Activated CD4-positive, alpha-beta T cell treated with anti-CD3 and anti-CD28 coated beads for 36 hours (primary cell): ENCODE results near the gene AMMECR1. TPM values are rescaled to one million over a fixed set of nuclear protein-coding genes. Genes with fewer than 3 reads are reported as not detected.
A peak's percentile ranks its signal among the peaks of the same experiment; 100 is the strongest.

Experiments used
- ATAC-seq: fragments of 200-7000 bp; cut with Tn5 transposase; one replicate; pipeline ENCODE4 v1.10.0; 2021; ENCODE audit warnings: mild to moderate bottlenecking, moderate library complexity
- CTCF ChIA-PET: fragments of 350-600 bp; sonication (Branson Sonifier 250); formaldehyde crosslinking; loops from one replicate; lab custom pipeline; 2021; ENCODE audit warnings: antibody characterized with exemption; lab: Charles Lee
- POLR2A ChIA-PET: fragments of 350-600 bp; sonication (Branson Sonifier 250); formaldehyde crosslinking; loops from one replicate; lab custom pipeline; 2021; ENCODE audit warnings: antibody characterized with exemption, inconsistent platforms; lab: Charles Lee
- DNase-seq: peaks from one replicate; pipeline ENCODE4 v3.0.0-alpha.2; 2020
- H3K27ac Mint-ChIP-seq: one replicate; pipeline ENCODE4 v1.8.0; 2021; ENCODE audit warnings: mixed read lengths
- H3K27me3 Mint-ChIP-seq: one replicate; pipeline ENCODE4 v1.8.0; 2021; ENCODE audit warnings: mixed read lengths
- H3K36me3 Mint-ChIP-seq: one replicate; pipeline ENCODE4 v1.8.0; 2021; ENCODE audit warnings: low read depth, mixed read lengths
- H3K4me1 Mint-ChIP-seq: one replicate; pipeline ENCODE4 v1.8.0; 2021; ENCODE audit warnings: mixed read lengths
- H3K4me3 Mint-ChIP-seq: one replicate; pipeline ENCODE4 v1.8.0; 2021; ENCODE audit warnings: mild to moderate bottlenecking, moderate library complexity, mixed read lengths
- H3K9me3 Mint-ChIP-seq: one replicate; pipeline ENCODE4 v1.8.0; 2021; ENCODE audit warnings: low read depth, mixed read lengths
- intact Hi-C, 2 experiments: fragments of 100-400 bp; cut with DNase I in 1 of 2; cut with micrococcal nuclease in 1 of 2; formaldehyde crosslinking; loops; one replicate each; pipeline versions ENCODE4 v1.14.2 to v1.15.1; 2022 to 2024; cut with DNase I, micrococcal nuclease
- total RNA-seq, 2 experiments: library from RNA; stranded (reverse); gene quantifications; one replicate each; pipeline ENCODE4 v1.2.3, GENCODE V29; 2021

Gene AMMECR1
- total RNA-seq, 2 experiments from 2014 or later: 6.9 to 7.6 TPM

DNA sequence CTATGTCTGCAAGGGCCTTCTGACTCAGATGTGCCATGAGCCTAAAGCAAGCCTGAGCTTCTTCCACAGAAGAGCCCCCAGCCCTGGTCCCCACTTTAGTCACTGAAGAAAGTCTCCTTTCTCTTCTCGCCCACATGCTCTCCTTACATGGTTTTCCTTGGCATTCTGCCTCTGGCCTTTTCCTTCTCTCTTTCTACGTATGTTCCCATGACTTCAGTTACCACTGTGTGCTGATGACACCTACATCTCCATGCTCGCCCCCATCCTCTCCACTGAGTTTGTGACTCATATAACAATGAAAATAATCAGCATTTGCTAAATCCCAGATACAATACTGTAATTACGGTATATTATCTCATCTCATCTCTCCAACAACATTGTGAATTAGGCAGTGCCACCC is 149.3 kb downstream of the AMMECR1 start:
- ATAC-seq: no peak

DNA sequence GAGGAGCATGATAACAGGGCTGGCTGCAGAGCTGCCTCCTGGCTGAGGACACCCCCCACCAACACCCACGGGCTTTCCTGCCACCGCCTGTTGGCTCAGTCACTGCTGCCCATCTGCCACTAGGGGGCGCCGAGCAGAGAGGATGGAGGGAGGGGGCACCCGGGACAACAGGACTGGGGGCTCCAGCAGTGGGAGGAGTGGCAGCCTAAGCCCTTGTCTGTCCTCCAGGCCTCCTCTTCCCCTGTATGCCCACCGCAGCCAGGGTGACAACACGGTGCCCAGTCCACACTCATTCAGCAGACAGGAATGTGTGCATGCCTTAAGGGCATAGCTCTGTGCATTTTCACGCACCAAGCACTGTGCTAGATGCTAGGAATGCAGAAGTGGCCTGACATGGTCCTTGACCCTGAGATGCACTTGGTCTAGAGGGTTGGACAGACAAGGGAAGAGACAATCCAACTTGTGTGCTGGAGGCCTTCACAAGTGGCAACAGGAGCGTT is 149.9 kb downstream of the AMMECR1 start:
- peaks cover 5% of the 10 kb centered on the region for H3K4me1 Mint-ChIP-seq
- no peak overlapping the region for H3K27ac Mint-ChIP-seq
- no peaks in the 10 kb centered on the region for H3K9me3 Mint-ChIP-seq
- H3K4me3 Mint-ChIP-seq: no peak overlapping the region
- CTCF ChIA-PET: interaction anchor here (0.6 to 4.3 kb wide), 5 partner anchors 10 to 464 kb away, joined by 3 to 24 read pairs (median 3); no protein-coding TSS in a partner anchor
- POLR2A ChIA-PET: no interaction called here
- peak; percentile 69 for DNase-seq
- peaks cover 11% of the 10 kb centered on the region for H3K36me3 Mint-ChIP-seq
- peak; percentile 66 for ATAC-seq
- no peaks in the 10 kb centered on the region for H3K27me3 Mint-ChIP-seq
- intact Hi-C loops: loop anchor here in 1 of 2 experiments (2.0 to 5.0 kb wide), 2 partner anchors 99 to 151 kb away; partner anchors contain the start of gene AMMECR1

More for the DNA sequence above, 149.3 kb downstream of the AMMECR1 start:
- DNase-seq: no peak
- H3K27me3 Mint-ChIP-seq: no peaks in the 10 kb centered on the region
- no peaks in the 10 kb centered on the region for H3K9me3 Mint-ChIP-seq
- CTCF ChIA-PET: interaction anchor here (0.7 to 4.3 kb wide), 4 partner anchors 10 to 465 kb away, joined by 3 to 24 read pairs (median 3); no protein-coding TSS in a partner anchor
- intact Hi-C loops: loop anchor here in 1 of 2 experiments (2.0 to 5.0 kb wide), 2 partner anchors 99 to 150 kb away; partner anchors contain the start of gene AMMECR1
- H3K36me3 Mint-ChIP-seq: peaks cover 11% of the 10 kb centered on the region
- no peak overlapping the region for H3K4me3 Mint-ChIP-seq
- POLR2A ChIA-PET: no interaction called here
- H3K4me1 Mint-ChIP-seq: peaks cover 5% of the 10 kb centered on the region
- H3K27ac Mint-ChIP-seq: no peak overlapping the region

DNA sequence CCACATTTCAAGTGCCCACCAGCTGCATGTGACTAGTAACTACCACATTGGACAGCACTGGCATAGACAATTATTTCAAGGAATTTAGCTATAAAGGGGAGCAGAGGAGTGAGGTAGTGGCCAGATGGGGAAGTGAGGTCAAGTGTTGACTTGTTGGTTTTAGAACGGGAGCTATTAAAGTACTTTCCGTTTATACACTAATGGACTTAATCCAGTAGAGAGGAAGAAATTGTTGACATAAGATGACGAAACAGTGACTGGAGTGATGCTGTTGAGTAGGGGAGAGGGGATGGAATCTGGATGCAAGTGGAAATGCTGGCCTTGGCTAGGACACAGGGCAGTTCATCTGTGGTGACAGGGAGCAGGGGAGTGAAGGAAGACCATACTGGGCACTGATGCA is 154.4 kb downstream of the AMMECR1 start:
- Mint-ChIP-seq H3K4me1 (peaks cover 8% of the 10 kb centered on the region), H3K36me3 (no peaks in the 10 kb centered on the region), H3K27me3 (no peaks in the 10 kb centered on the region), H3K27ac (no peak overlapping the region), H3K4me3 (no peak overlapping the region), H3K9me3 (no peaks in the 10 kb centered on the region)
- ATAC-seq (no peak), DNase-seq (no peak)
- ChIA-PET CTCF (interaction anchor here (0.6 to 11.6 kb wide), 2 partner anchors 246 to 661 kb away, joined by 3 to 178 read pairs; no protein-coding TSS in a partner anchor), POLR2A (no interaction called here)
- intact Hi-C loops: no loop called here

DNA sequence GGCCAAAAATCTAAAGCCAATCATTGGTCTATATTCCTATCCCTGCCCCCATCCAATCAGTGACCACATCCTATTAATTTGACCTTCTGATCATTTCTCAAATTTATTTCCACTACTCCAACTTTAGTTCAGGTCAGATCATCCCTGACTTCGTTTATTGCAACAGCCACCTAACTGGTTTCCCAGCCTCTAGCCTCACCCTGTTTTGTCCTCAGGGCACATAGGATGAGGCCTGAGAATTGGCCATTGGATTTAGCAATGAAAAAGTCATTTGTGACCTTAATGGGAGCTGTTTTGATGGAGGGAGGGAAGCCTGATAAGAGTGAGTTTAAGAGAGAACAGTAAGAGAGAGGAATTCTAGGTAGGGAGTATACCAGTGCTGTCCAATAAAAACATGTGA is 155.0 kb downstream of the AMMECR1 start:
- Mint-ChIP-seq H3K4me3 (no peak overlapping the region), H3K27ac (no peak overlapping the region), H3K9me3 (no peaks in the 10 kb centered on the region), H3K36me3 (no peaks in the 10 kb centered on the region), H3K27me3 (no peaks in the 10 kb centered on the region), H3K4me1 (peaks cover 8% of the 10 kb centered on the region)
- CTCF ChIA-PET: interaction anchor here (0.6 to 11.6 kb wide), 2 partner anchors 246 to 661 kb away, joined by 3 to 178 read pairs; no protein-coding TSS in a partner anchor
- POLR2A ChIA-PET: no interaction called here
- no peak for DNase-seq
- intact Hi-C loops: no loop called here
- no peak for ATAC-seq

DNA sequence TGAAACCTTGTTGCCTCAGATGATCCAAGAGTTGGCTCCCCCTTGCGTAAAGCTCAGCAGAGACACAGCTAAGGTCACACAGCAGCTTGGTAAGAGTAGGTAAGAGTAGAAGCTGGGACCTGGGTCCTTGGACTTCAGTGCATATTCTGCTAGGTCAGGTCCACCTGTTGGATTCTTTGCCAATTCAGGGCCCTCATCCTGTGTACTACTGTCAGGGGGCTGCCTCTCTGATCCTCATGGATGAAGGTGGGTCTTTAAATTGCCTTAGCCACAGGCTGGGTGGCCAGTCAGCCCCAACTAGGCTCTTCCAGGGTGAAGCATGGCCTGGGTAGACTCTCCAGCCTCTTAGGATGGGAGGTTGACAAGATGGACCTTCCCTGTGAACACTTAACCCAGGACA is 155.8 kb downstream of the AMMECR1 start:
- Mint-ChIP-seq H3K4me3 (no peak overlapping the region), H3K27ac (no peak overlapping the region), H3K27me3 (no peaks in the 10 kb centered on the region), H3K4me1 (peaks cover 5% of the 10 kb centered on the region), H3K36me3 (no peaks in the 10 kb centered on the region), H3K9me3 (no peaks in the 10 kb centered on the region)
- intact Hi-C loops: no loop called here
- CTCF ChIA-PET: interaction anchor here (1.7 to 11.6 kb wide), 4 partner anchors 15 to 253 kb away, joined by 5 to 178 read pairs (median 21); no protein-coding TSS in a partner anchor
- POLR2A ChIA-PET: no interaction called here
- ATAC-seq: no peak
- DNase-seq: no peak

DNA sequence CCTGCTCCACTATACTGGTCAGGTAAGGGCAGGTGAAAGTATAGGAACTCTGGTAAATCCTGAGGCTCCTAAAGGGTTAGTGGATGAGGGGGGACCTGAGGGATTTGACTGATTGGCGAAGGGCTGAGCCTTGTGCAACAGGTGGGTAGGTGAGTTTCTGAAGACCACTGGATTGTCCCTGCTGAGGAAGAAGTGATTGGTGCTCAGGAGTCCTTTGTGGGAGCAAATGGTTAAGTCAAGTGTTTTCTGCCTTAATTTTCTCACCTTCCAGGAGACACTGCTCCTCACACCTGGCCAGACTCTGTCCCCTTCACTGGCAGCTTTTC is 156.6 kb downstream of the AMMECR1 start:
- ChIA-PET POLR2A (no interaction called here), CTCF (interaction anchor here (0.5 to 11.6 kb wide), 10 partner anchors 12 to 430 kb away, joined by 3 to 178 read pairs (median 5); no protein-coding TSS in a partner anchor)
- no peak overlapping the region for H3K4me3 Mint-ChIP-seq
- no peaks in the 10 kb centered on the region for H3K9me3 Mint-ChIP-seq
- no peak overlapping the region for H3K27ac Mint-ChIP-seq
- H3K27me3 Mint-ChIP-seq: no peaks in the 10 kb centered on the region
- ATAC-seq (no peak), DNase-seq (no peak)
- H3K4me1 Mint-ChIP-seq: peaks cover 5% of the 10 kb centered on the region
- intact Hi-C loops: no loop called here
- no peaks in the 10 kb centered on the region for H3K36me3 Mint-ChIP-seq

DNA sequence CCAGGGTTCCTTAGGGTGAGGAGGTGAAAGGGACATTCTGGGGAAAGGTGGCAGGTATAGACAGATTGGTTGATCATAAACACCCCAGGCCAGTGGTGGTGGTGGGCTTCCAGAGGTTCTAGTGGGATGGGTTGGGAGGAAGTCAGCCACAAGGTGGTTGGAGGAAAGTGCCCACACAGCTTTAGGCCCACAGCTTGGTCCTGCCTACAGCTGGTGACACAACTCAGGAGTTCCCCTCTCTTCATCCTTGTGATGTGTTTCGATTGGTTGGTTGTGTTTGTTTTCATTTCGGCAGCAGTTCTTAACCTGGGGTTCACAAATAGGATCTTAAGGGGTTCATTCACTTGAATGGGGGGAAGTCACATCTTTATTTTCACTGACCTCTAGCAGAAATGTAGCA is 158.0 kb downstream of the AMMECR1 start:
- CTCF ChIA-PET: interaction anchor here (0.7 to 11.6 kb wide), 8 partner anchors 12 to 1548 kb away, joined by 3 to 178 read pairs (median 5); no protein-coding TSS in a partner anchor
- no peak overlapping the region for H3K4me3 Mint-ChIP-seq
- no peak for DNase-seq
- H3K27ac Mint-ChIP-seq: no peak overlapping the region
- peaks cover 5% of the 10 kb centered on the region for H3K4me1 Mint-ChIP-seq
- POLR2A ChIA-PET: interaction anchor here (0.6 kb wide), 1 partner anchor 441 kb away, joined by 3 read pairs; no protein-coding TSS in a partner anchor
- intact Hi-C loops: loop anchor here (1.0 to 5.0 kb wide), 3 partner anchors 248 to 687 kb away; no protein-coding TSS in a partner anchor
- no peaks in the 10 kb centered on the region for H3K27me3 Mint-ChIP-seq
- H3K36me3 Mint-ChIP-seq: no peaks in the 10 kb centered on the region
- no peak for ATAC-seq
- no peaks in the 10 kb centered on the region for H3K9me3 Mint-ChIP-seq

DNA sequence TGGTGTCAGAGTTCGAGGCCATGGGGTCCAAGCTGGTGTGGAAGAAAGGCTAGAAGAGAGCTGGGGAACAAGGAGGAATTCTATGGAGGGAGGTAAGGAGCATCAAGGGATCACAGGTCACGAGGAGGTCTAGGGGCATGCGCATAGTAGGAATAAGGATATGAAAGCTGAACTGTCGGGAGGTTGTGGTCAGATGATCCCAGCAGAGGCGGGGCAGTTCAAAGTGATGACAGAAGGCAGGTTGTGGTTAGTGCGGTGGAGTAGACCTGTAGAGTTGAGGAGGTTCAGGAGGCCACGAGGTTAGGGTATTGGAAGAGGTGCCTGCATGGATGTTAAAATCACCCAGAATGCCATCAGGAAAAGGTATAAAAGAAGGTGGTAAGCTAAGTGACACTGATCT is 158.7 kb downstream of the AMMECR1 start:
- Mint-ChIP-seq H3K36me3 (no peaks in the 10 kb centered on the region), H3K27me3 (no peaks in the 10 kb centered on the region), H3K9me3 (no peaks in the 10 kb centered on the region), H3K27ac (no peak overlapping the region), H3K4me1 (peaks cover 5% of the 10 kb centered on the region), H3K4me3 (no peak overlapping the region)
- no peak for DNase-seq
- intact Hi-C loops: loop anchor here in 1 of 2 experiments (5.0 kb wide), 1 partner anchor 688 kb away; no protein-coding TSS in a partner anchor
- no peak for ATAC-seq
- ChIA-PET CTCF (interaction anchor here (0.6 to 11.6 kb wide), 8 partner anchors 9 to 1549 kb away, joined by 3 to 178 read pairs (median 4); no protein-coding TSS in a partner anchor), POLR2A (no interaction called here)

DNA sequence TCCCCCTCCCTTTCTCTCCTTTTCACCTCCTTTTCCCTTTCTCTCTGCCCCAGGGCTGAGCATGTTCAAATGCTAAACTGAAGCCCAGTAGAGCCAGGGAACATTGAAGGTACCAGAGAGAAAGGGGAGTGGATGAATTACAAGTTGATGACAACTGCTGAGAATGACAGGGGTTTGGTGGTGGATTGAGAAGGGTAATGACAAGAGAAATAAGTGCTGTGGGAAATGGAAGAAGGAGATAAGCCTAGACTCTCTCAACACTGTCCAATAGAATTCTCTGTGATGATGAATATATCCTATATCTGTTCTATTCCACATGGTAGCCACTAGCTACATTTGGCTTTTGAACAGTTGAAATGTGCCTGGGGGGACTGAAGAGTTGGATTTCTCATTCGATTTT is 160.4 kb downstream of the AMMECR1 start:
- no peak overlapping the region for H3K27ac Mint-ChIP-seq
- DNase-seq: no peak
- H3K27me3 Mint-ChIP-seq: no peaks in the 10 kb centered on the region
- ChIA-PET CTCF (interaction anchor here (1.3 to 11.6 kb wide), 4 partner anchors 10 to 265 kb away, joined by 3 to 178 read pairs (median 20); no protein-coding TSS in a partner anchor), POLR2A (no interaction called here)
- H3K9me3 Mint-ChIP-seq: no peaks in the 10 kb centered on the region
- intact Hi-C loops: loop anchor here in 1 of 2 experiments (5.0 kb wide), 1 partner anchor 690 kb away; no protein-coding TSS in a partner anchor
- H3K4me1 Mint-ChIP-seq: peaks cover 5% of the 10 kb centered on the region
- H3K36me3 Mint-ChIP-seq: no peaks in the 10 kb centered on the region
- ATAC-seq: no peak
- no peak overlapping the region for H3K4me3 Mint-ChIP-seq

DNA sequence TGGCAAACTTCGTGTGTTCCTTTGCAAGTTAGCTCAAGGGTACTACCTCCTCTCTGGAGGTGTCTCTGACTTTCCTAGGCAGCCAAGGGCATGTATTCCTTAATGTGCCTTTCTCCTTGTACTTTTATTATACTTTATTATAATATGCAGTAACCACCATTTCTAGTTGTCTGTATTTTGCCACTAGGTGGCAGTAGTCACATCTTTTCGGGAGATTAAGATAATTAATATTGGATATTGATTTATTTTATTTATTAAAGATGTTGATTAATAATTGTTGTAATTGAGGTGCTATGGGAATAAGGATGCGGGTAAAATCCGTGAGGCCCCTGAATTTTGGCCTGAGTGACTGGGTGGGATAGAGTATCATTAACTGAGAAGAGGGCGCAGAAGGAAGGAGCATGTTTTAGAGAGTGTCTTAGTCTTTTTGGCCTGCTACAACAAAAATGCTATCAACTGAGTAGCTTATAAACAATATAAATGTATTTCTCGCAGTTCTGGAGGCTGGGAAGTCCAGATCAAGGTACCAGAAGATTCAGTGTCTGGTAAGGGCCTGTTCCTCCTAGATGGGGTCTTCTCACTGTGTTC is 161.6 kb downstream of the AMMECR1 start:
- Mint-ChIP-seq H3K4me3 (no peak overlapping the region), H3K4me1 (peaks cover 5% of the 10 kb centered on the region), H3K36me3 (no peaks in the 10 kb centered on the region), H3K9me3 (no peaks in the 10 kb centered on the region), H3K27me3 (no peaks in the 10 kb centered on the region), H3K27ac (no peak overlapping the region)
- intact Hi-C loops: loop anchor here (1.0 to 5.0 kb wide), 2 partner anchors 252 to 691 kb away; no protein-coding TSS in a partner anchor
- ChIA-PET POLR2A (no interaction called here), CTCF (interaction anchor here (0.6 to 11.6 kb wide), 6 partner anchors 10 to 462 kb away, joined by 3 to 178 read pairs (median 3); no protein-coding TSS in a partner anchor)
- ATAC-seq (no peak), DNase-seq (no peak)

DNA sequence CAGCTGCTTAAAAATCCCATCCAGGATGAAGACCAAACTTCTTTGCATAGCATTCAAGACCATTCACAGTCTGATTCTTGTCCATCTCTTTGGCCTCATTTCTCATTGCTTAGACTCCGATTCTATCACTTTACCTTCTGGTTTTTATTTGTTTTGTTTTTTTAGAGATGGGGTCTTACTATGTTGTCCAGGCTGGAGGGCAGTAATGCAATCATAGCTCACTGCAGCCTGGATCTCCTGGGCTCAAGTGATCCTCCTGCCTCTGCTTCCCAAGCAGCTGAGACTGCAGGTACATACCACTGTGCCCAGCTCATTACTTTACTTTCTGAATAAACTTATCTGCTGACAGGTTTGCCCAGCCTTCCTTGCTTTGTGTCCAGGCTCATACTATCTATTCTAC is 162.1 kb downstream of the AMMECR1 start:
- H3K4me1 Mint-ChIP-seq: peaks cover 5% of the 10 kb centered on the region
- intact Hi-C loops: loop anchor here (1.0 to 5.0 kb wide), 2 partner anchors 253 to 692 kb away; no protein-coding TSS in a partner anchor

More for the DNA sequence above, 162.1 kb downstream of the AMMECR1 start:
- DNase-seq: no peak
- Mint-ChIP-seq H3K9me3 (no peaks in the 10 kb centered on the region), H3K36me3 (no peaks in the 10 kb centered on the region), H3K27me3 (no peaks in the 10 kb centered on the region), H3K4me3 (no peak overlapping the region), H3K27ac (no peak overlapping the region)
- ChIA-PET POLR2A (no interaction called here), CTCF (interaction anchor here (0.6 to 11.6 kb wide), 4 partner anchors 10 to 463 kb away, joined by 3 to 178 read pairs (median 6); no protein-coding TSS in a partner anchor)
- ATAC-seq: no peak
